ENCODE results near the gene C12orf42. TPM values are rescaled to one million over a fixed set of nuclear protein-coding genes. Genes with fewer than 3 reads are reported as not detected.
A peak's percentile ranks its signal among the peaks of the same experiment; 100 is the strongest.

C12orf42 gene
- total RNA-seq, 2 experiments from 2014 or later: 3.9 to 4.8 TPM

- peaks cover 3% of the 10 kb centered on the region for H3K4me1 ChIP-seq (ENCODE audit: insufficient read depth, low read length)
- Mint-ChIP-seq H3K36me3 (ENCODE audit: low read depth) (no peaks in the 10 kb centered on the region), H3K27me3 (no peaks in the 10 kb centered on the region), H3K4me3 (no peak overlapping the region), H3K27ac (no peak overlapping the region), H3K4me1 (ENCODE audit: low read depth) (peaks cover 8% of the 10 kb centered on the region), H3K9me3 (peaks cover 5% of the 10 kb centered on the region)
- H3K27ac ChIP-seq (ENCODE audit: low read depth in 1 of 2, low read length in 2 of 2): no peak overlapping the region
- H3K27me3 ChIP-seq (ENCODE audit: control insufficient read depth in 1 of 2, insufficient read depth in 2 of 2, low read length in 2 of 2): no peaks in the 10 kb centered on the region
- POLR2A ChIA-PET: no interaction called here
- H3K4me3 ChIP-seq (ENCODE audit: low read length): no peak overlapping the region
- no peaks in the 10 kb centered on the region for H3K9me3 ChIP-seq (ENCODE audit: control insufficient read depth in 1 of 2, insufficient read depth in 1 of 2, low read length in 2 of 2)
- no peak for DNase-seq
- H3K36me3 ChIP-seq (ENCODE audit: insufficient read depth, low read length): no peaks in the 10 kb centered on the region
- no peak for TF ChIP-seq CTCF (IDR thresholded peaks at IDR 0.05)
- ATAC-seq (ENCODE audit: poor library complexity): no peak
- CTCF ChIA-PET: no interaction called here
- intact Hi-C loops (cut with DNase I, micrococcal nuclease): no loop called here
These were observed 213.6 kb downstream of the C12orf42 start for GRCh38 chr12:103282124-103282523.

DNA sequence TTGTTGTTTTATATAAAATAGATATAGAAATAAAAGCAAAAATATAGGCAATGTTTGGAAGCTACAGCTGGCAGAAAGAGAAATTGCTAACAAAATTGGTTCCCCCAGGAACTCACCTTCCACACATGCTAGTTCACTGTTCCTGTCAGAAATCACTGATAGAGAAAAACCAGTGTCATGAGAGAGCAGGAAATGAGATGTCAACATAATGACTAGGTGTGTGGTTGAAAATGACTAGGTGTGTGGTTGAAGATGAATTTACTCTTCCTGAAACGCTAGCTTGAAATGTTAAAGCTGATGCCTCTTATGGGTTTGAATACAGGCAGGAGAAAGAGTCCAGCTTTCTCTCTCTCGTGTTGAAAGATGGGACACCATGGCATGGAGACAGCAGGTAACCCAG, 216.3 kb downstream of the C12orf42 start:
- Mint-ChIP-seq H3K4me1 (ENCODE audit: low read depth) (peaks cover 8% of the 10 kb centered on the region), H3K36me3 (ENCODE audit: low read depth) (no peaks in the 10 kb centered on the region), H3K9me3 (no peaks in the 10 kb centered on the region), H3K27me3 (no peaks in the 10 kb centered on the region), H3K27ac (no peak overlapping the region), H3K4me3 (no peak overlapping the region)
- ATAC-seq (ENCODE audit: poor library complexity) (peak; percentile 21), DNase-seq (peak in 1 of 14 experiments; percentile 42)
- Histone ChIP-seq H3K36me3 (ENCODE audit: insufficient read depth, low read length) (no peaks in the 10 kb centered on the region), H3K4me3 (ENCODE audit: low read length) (no peak overlapping the region), H3K4me1 (ENCODE audit: insufficient read depth, low read length) (peaks cover 3% of the 10 kb centered on the region), H3K27ac (ENCODE audit: low read depth in 1 of 2, low read length in 2 of 2) (no peak overlapping the region), H3K9me3 (ENCODE audit: control insufficient read depth in 1 of 2, insufficient read depth in 1 of 2, low read length in 2 of 2) (no peaks in the 10 kb centered on the region), H3K27me3 (ENCODE audit: control insufficient read depth in 1 of 2, insufficient read depth in 2 of 2, low read length in 2 of 2) (no peaks in the 10 kb centered on the region)
- no peak for TF ChIP-seq CTCF (IDR thresholded peaks at IDR 0.05)
- intact Hi-C loops (cut with DNase I, micrococcal nuclease): no loop called here
- ChIA-PET POLR2A (no interaction called here), CTCF (no interaction called here)

- peaks cover 3% of the 10 kb centered on the region for H3K4me1 ChIP-seq (ENCODE audit: insufficient read depth, low read length)
- H3K36me3 Mint-ChIP-seq (ENCODE audit: low read depth): no peaks in the 10 kb centered on the region
- H3K9me3 Mint-ChIP-seq: no peaks in the 10 kb centered on the region
- no peak overlapping the region for H3K27ac ChIP-seq (ENCODE audit: low read depth in 1 of 2, low read length in 2 of 2)
- H3K36me3 ChIP-seq (ENCODE audit: insufficient read depth, low read length): no peaks in the 10 kb centered on the region
- no peaks in the 10 kb centered on the region for H3K27me3 Mint-ChIP-seq
- ATAC-seq (ENCODE audit: poor library complexity): no peak
- intact Hi-C loops (cut with DNase I, micrococcal nuclease): no loop called here
- CTCF ChIA-PET: no interaction called here
- peaks cover 8% of the 10 kb centered on the region for H3K4me1 Mint-ChIP-seq (ENCODE audit: low read depth)
- no peak overlapping the region for H3K4me3 ChIP-seq (ENCODE audit: low read length)
- no peaks in the 10 kb centered on the region for H3K27me3 ChIP-seq (ENCODE audit: control insufficient read depth in 1 of 2, insufficient read depth in 2 of 2, low read length in 2 of 2)
- H3K9me3 ChIP-seq (ENCODE audit: control insufficient read depth in 1 of 2, insufficient read depth in 1 of 2, low read length in 2 of 2): no peaks in the 10 kb centered on the region
- no peak for TF ChIP-seq CTCF (IDR thresholded peaks at IDR 0.05)
- POLR2A ChIA-PET: no interaction called here
- no peak overlapping the region for H3K27ac Mint-ChIP-seq
- no peak for DNase-seq
- no peak overlapping the region for H3K4me3 Mint-ChIP-seq
These were observed 217.4 kb downstream of the C12orf42 start for GRCh38 chr12:103278329-103278728.
